Loucy (cell line): ENCODE measurements around the gene AQP12B.

Experiments used
- H2AFZ ChIP-seq: fragments of 200-600 bp; sonication (generic); 2 replicates; pipeline ENCODE4 v1.6.0; 2016; ENCODE audit warnings: antibody characterized with exemption, mild to moderate bottlenecking, low read length, moderate library complexity
- H3F3A ChIP-seq: fragments of 200-600 bp; 2 replicates; pipeline ENCODE4 v1.6.0; 2016; ENCODE audit warnings: antibody characterized with exemption, low read depth, mild to moderate bottlenecking
- H3K27me3 ChIP-seq: fragments of 200-600 bp; sonication (generic); 2 replicates; pipeline ENCODE4 v1.6.1; 2014; ENCODE audit warnings: low read length, mild to moderate bottlenecking; ENCODE audit not compliant: insufficient read depth, poor library complexity, severe bottlenecking
- H3K36me3 ChIP-seq: fragments of 200-600 bp; sonication (generic); 2 replicates; pipeline ENCODE4 v1.6.1; 2016; ENCODE audit warnings: low read length; ENCODE audit not compliant: insufficient read depth
- H3K4me1 ChIP-seq: fragments of 200-600 bp; sonication (generic); 2 replicates; pipeline ENCODE4 v1.5.1; 2014; ENCODE audit warnings: low read length, mild to moderate bottlenecking; ENCODE audit not compliant: insufficient read depth, poor library complexity, severe bottlenecking
- H3K4me2 ChIP-seq: fragments of 200-600 bp; sonication (generic); 2 replicates; pipeline ENCODE4 v1.6.0; 2014; ENCODE audit warnings: antibody characterized with exemption, low read length, low read depth, mild to moderate bottlenecking; ENCODE audit not compliant: poor library complexity, severe bottlenecking
- H3K4me3 ChIP-seq: fragments of 200-600 bp; sonication (generic); 2 replicates; pipeline ENCODE4 v1.5.1; 2014; ENCODE audit warnings: low read length, mild to moderate bottlenecking, mixed read lengths; ENCODE audit not compliant: poor library complexity, severe bottlenecking
- H3K79me2 ChIP-seq: fragments of 200-600 bp; sonication (generic); 2 replicates; pipeline ENCODE4 v1.6.1; 2014; ENCODE audit warnings: low read length; ENCODE audit not compliant: insufficient read depth
- H3K9ac ChIP-seq: fragments of 200-600 bp; sonication (generic); 2 replicates; pipeline ENCODE4 v1.6.0; 2014; ENCODE audit warnings: mild to moderate bottlenecking, low read depth, low read length, moderate library complexity; ENCODE audit not compliant: poor library complexity, severe bottlenecking
- H3K9me2 ChIP-seq: fragments of 200-600 bp; sonication (generic); replicated peaks from 2 replicates; pipeline ENCODE4 v1.6.1; 2016; ENCODE audit warnings: low read depth, low read length, mixed read lengths
- H3K9me3 ChIP-seq: fragments of 200-600 bp; sonication (generic); 2 replicates; pipeline ENCODE4 v1.6.1; 2014; ENCODE audit warnings: mild to moderate bottlenecking, antibody characterized with exemption, low read length, low read depth; ENCODE audit not compliant: insufficient read depth
- H4K20me1 ChIP-seq: fragments of 200-600 bp; sonication (generic); 2 replicates; pipeline ENCODE4 v1.6.0; 2014; ENCODE audit warnings: antibody characterized with exemption, low read length, mild to moderate bottlenecking; ENCODE audit not compliant: insufficient read depth, poor library complexity, severe bottlenecking
- CTCF ChIP-seq: fragments of 200-600 bp; sonication (generic); conservative IDR thresholded peaks from 2 replicates; pipeline ENCODE4 v1.5.1; 2014; ENCODE audit warnings: mild to moderate bottlenecking, antibody characterized with exemption, low read length
- EZH2phosphoT487 ChIP-seq: fragments of 200-600 bp; IDR thresholded peaks from 2 replicates; pipeline ENCODE4 v1.6.1; 2018; ENCODE audit warnings: antibody characterized with exemption, mild to moderate bottlenecking, moderate library complexity, borderline replicate concordance

AQP12B gene

GRCh38 chr2:240648650-240649275 lies 33.9 kb downstream of the AQP12B start:
- Histone ChIP-seq H3K4me1 (no peaks in the 10 kb centered on the region), H3K9me3 (peaks cover 14% of the 10 kb centered on the region; the same call in 1 of the 2 replicates), H3K79me2 (no peaks in the 10 kb centered on the region), H4K20me1 (no peaks in the 10 kb centered on the region), H3K27me3 (no peaks in the 10 kb centered on the region), H2AFZ (no peak overlapping the region), H3K9me2 (no peaks in the 10 kb centered on the region), H3K36me3 (no peaks in the 10 kb centered on the region), H3K9ac (no peak overlapping the region), H3F3A (no peaks in the 10 kb centered on the region), H3K4me3 (no peak overlapping the region), H3K4me2 (no peak overlapping the region)
- TF ChIP-seq EZH2phosphoT487 (no peak), CTCF (no peak)

GRCh38 chr2:240648155-240648649 lies 34.5 kb downstream of the AQP12B start:
- TF ChIP-seq CTCF, result no peak
- no peak for TF ChIP-seq EZH2phosphoT487
- Histone ChIP-seq H3F3A (no peaks in the 10 kb centered on the region), H2AFZ (no peak overlapping the region), H4K20me1 (no peaks in the 10 kb centered on the region), H3K79me2 (no peaks in the 10 kb centered on the region), H3K4me2 (no peak overlapping the region), H3K27me3 (no peaks in the 10 kb centered on the region), H3K4me3 (no peak overlapping the region), H3K9me2 (no peaks in the 10 kb centered on the region), H3K9ac (no peak overlapping the region), H3K36me3 (no peaks in the 10 kb centered on the region), H3K9me3 (peaks cover 14% of the 10 kb centered on the region; the same call in 1 of the 2 replicates), H3K4me1 (no peaks in the 10 kb centered on the region)

GRCh38 chr2:240647503-240648154 lies 35.1 kb downstream of the AQP12B start:
- H3K4me2 ChIP-seq, result no peak overlapping the region
- no peaks in the 10 kb centered on the region for H4K20me1 ChIP-seq
- no peaks in the 10 kb centered on the region for H3K4me1 ChIP-seq
- no peaks in the 10 kb centered on the region for H3K79me2 ChIP-seq
- H3K9me2 ChIP-seq, result no peaks in the 10 kb centered on the region
- H3K4me3 ChIP-seq, result no peak overlapping the region
- no peaks in the 10 kb centered on the region for H3K36me3 ChIP-seq
- no peaks in the 10 kb centered on the region for H3F3A ChIP-seq
- peaks cover 14% of the 10 kb centered on the region; the same call in 1 of the 2 replicates for H3K9me3 ChIP-seq
- no peak overlapping the region for H2AFZ ChIP-seq
- no peak overlapping the region for H3K9ac ChIP-seq
- no peak for TF ChIP-seq EZH2phosphoT487
- no peak for TF ChIP-seq CTCF
- H3K27me3 ChIP-seq, result no peaks in the 10 kb centered on the region
